ENCODE data around the gene CREBBP. TPM values are rescaled to one million over a fixed set of nuclear protein-coding genes. Genes with fewer than 3 reads are reported as not detected.

The CREBBP gene
- total and polyA plus RNA-seq, 9 of the 15 experiments (the other 6 are each of a cell fraction or from before 2014, with no cell fraction given), result 0.70 to 24.8 (median 5.6) TPM

DNA sequence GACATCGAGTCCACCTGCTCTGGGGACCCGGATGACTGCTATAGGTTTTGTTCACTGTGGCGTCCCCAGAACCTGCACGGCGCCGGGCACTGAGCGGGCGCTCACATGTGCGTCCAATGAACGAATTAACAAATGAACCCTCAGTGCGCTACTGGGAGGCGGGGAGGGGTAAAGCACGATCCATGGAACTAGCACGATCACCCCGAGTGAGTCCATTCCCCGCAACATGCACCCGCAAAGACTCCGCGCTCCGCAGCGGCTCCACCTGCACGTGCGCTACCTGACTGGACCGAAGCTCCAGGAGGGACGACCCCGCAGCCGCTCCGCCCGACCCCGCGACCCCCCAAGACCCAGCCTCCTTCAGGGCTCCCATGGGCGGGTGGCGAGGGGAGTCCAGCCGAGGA is 163.7 kb downstream of the CREBBP start (continued):
- TF ChIP-seq, protein P1, sequence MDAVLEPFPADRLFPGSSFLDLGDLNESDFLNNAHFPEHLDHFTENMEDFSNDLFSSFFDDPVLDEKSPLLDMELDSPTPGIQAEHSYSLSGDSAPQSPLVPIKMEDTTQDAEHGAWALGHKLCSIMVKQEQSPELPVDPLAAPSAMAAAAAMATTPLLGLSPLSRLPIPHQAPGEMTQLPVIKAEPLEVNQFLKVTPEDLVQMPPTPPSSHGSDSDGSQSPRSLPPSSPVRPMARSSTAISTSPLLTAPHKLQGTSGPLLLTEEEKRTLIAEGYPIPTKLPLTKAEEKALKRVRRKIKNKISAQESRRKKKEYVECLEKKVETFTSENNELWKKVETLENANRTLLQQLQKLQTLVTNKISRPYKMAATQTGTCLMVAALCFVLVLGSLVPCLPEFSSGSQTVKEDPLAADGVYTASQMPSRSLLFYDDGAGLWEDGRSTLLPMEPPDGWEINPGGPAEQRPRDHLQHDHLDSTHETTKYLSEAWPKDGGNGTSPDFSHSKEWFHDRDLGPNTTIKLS (IDR thresholded peaks at IDR 0.05; ENCODE audit: borderline replicate concordance, low read depth), result no peak
- TF ChIP-seq MECOM (CRISPR knock-in tag; IDR thresholded peaks at IDR 0.05) (no peak), ELF1 (tag; IDR thresholded peaks at IDR 0.05) (no peak), EP300 (IDR thresholded peaks at IDR 0.05; ENCODE audit: low read length) (no peak), HDAC2 (IDR thresholded peaks at IDR 0.05) (0 out of 2 replicates have a peak, but pooled peaks have one; percentile 22), ZC3H4 (CRISPR knock-in tag; IDR thresholded peaks at IDR 0.05; ENCODE audit: borderline replicate concordance) (no peak), SIN3A (IDR thresholded peaks at IDR 0.05; ENCODE audit: borderline replicate concordance in 2 of 2, control insufficient read depth in 1 of 2, low read depth in 2 of 2, low read length in 2 of 2) (no peak), ZNF408 (CRISPR knock-in tag; IDR thresholded peaks at IDR 0.05; ENCODE audit: low read depth) (no peak), SMARCE1 (IDR thresholded peaks at IDR 0.05) (no peak), TGIF2 (CRISPR knock-in tag; IDR thresholded peaks at IDR 0.05) (peak; percentile 81; the same call in 1 of the 2 replicates), JUND (IDR thresholded peaks at IDR 0.05; ENCODE audit: borderline replicate concordance, low read depth, low read length) (no peak), JUND (tag; IDR thresholded peaks at IDR 0.05; ENCODE audit: borderline replicate concordance, low read depth, low read length) (no peak), NRF1 (conservative IDR thresholded peaks at IDR 0.05 in 1 of 2, IDR thresholded peaks at IDR 0.05 in 1 of 2) (no peak), CC2D1A (IDR thresholded peaks at IDR 0.05) (no peak), MYNN (IDR thresholded peaks at IDR 0.05) (no peak), MYNN (CRISPR knock-in tag; IDR thresholded peaks at IDR 0.05) (peak; percentile 35; the same call in 1 of the 2 replicates), THRAP3 (IDR thresholded peaks at IDR 0.05; ENCODE audit: borderline replicate concordance) (no peak), ZBTB1 (CRISPR knock-in tag; IDR thresholded peaks at IDR 0.05; ENCODE audit: borderline replicate concordance, low read depth) (peak; percentile 70; the same call in 1 of the 2 replicates), RFX5 (IDR thresholded peaks at IDR 0.05; ENCODE audit: low read depth, low read length) (no peak), PML (IDR thresholded peaks at IDR 0.05; ENCODE audit: low read length) (no peak), TEAD4 (IDR thresholded peaks at IDR 0.05; ENCODE audit: low read length) (no peak), TEAD4 (CRISPR knock-in tag; IDR thresholded peaks at IDR 0.05; ENCODE audit: borderline replicate concordance) (no peak), ZBTB7A (IDR thresholded peaks at IDR 0.05; ENCODE audit: borderline replicate concordance, control insufficient read depth, low read depth, low read length) (peak; percentile 56), HDAC1 (IDR thresholded peaks at IDR 0.05) (peak in 1 of 2 experiments; percentile 71; a peak in 2 of 4 replicates)
- TF ChIP-seq, protein P2, sequence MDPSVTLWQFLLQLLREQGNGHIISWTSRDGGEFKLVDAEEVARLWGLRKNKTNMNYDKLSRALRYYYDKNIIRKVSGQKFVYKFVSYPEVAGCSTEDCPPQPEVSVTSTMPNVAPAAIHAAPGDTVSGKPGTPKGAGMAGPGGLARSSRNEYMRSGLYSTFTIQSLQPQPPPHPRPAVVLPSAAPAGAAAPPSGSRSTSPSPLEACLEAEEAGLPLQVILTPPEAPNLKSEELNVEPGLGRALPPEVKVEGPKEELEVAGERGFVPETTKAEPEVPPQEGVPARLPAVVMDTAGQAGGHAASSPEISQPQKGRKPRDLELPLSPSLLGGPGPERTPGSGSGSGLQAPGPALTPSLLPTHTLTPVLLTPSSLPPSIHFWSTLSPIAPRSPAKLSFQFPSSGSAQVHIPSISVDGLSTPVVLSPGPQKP (CRISPR knock-in tag; IDR thresholded peaks at IDR 0.05), result no peak
- TF ChIP-seq, protein P3, sequence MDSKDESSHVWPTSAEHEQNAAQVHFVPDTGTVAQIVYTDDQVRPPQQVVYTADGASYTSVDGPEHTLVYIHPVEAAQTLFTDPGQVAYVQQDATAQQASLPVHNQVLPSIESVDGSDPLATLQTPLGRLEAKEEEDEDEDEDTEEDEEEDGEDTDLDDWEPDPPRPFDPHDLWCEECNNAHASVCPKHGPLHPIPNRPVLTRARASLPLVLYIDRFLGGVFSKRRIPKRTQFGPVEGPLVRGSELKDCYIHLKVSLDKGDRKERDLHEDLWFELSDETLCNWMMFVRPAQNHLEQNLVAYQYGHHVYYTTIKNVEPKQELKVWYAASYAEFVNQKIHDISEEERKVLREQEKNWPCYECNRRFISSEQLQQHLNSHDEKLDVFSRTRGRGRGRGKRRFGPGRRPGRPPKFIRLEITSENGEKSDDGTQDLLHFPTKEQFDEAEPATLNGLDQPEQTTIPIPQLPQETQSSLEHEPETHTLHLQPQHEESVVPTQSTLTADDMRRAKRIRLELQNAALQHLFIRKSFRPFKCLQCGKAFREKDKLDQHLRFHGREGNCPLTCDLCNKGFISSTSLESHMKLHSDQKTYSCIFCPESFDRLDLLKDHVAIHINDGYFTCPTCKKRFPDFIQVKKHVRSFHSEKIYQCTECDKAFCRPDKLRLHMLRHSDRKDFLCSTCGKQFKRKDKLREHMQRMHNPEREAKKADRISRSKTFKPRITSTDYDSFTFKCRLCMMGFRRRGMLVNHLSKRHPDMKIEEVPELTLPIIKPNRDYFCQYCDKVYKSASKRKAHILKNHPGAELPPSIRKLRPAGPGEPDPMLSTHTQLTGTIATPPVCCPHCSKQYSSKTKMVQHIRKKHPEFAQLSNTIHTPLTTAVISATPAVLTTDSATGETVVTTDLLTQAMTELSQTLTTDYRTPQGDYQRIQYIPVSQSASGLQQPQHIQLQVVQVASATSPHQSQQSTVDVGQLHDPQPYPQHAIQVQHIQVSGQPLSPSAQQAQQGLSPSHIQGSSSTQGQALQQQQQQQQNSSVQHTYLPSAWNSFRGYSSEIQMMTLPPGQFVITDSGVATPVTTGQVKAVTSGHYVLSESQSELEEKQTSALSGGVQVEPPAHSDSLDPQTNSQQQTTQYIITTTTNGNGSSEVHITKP (IDR thresholded peaks at IDR 0.05; ENCODE audit: partially characterized antibody), result peak; percentile 15

Data from K562 (cell line).